Measurements from ENCODE around the gene OR3A1. TPM values are rescaled to one million over a fixed set of nuclear protein-coding genes. Genes with fewer than 3 reads are reported as not detected.
"Not testable (repeated sequence)": the region's sequence is repeated elsewhere in the genome, so short reads cannot be mapped to it uniquely, and the experiment has no call there.

The OR3A1 gene
- total RNA-seq, 1 donor from 2014 or later: not detected

GRCh38 chr17:3260163-3260562, 38.0 kb downstream of the OR3A1 start:
- Histone ChIP-seq H3K27me3 (ENCODE audit: control insufficient read depth, insufficient read depth, low read length) (no peaks in the 10 kb centered on the region), H3K36me3 (ENCODE audit: control insufficient read depth, insufficient read depth, low read length) (no peaks in the 10 kb centered on the region), H3K4me3 (ENCODE audit: low read depth, low read length) (no peak overlapping the region)
- no peak for FAIRE-seq
- no peak for DNase-seq (ENCODE audit: low read depth)
- TF ChIP-seq, protein P1, sequence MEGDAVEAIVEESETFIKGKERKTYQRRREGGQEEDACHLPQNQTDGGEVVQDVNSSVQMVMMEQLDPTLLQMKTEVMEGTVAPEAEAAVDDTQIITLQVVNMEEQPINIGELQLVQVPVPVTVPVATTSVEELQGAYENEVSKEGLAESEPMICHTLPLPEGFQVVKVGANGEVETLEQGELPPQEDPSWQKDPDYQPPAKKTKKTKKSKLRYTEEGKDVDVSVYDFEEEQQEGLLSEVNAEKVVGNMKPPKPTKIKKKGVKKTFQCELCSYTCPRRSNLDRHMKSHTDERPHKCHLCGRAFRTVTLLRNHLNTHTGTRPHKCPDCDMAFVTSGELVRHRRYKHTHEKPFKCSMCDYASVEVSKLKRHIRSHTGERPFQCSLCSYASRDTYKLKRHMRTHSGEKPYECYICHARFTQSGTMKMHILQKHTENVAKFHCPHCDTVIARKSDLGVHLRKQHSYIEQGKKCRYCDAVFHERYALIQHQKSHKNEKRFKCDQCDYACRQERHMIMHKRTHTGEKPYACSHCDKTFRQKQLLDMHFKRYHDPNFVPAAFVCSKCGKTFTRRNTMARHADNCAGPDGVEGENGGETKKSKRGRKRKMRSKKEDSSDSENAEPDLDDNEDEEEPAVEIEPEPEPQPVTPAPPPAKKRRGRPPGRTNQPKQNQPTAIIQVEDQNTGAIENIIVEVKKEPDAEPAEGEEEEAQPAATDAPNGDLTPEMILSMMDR (IDR thresholded peaks at IDR 0.05; ENCODE audit: insufficient read depth, low read length, severe bottlenecking): no peak

DNA sequence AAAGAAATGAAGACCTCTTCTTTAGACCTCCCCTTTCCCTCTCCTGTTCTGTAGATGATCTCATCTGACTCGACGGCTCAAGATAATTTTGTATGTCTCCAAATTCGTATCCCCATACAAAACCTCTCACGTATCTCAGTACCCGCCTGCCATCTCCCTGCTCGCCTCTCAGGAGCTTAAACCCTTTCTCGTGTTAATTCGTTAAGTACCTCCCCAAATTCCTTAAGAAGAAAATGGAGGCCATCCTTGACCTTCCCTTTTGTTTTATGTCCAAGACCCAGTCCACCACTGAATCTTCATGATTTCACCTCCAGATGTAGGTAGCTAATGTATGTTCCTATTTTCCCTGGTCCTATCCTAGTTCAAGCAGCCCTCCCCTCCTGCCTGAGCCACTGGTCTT, 41.6 kb downstream of the OR3A1 start:
- no peaks in the 10 kb centered on the region for H3K27me3 ChIP-seq (ENCODE audit: control insufficient read depth, insufficient read depth, low read length)
- no peaks in the 10 kb centered on the region for H3K36me3 ChIP-seq (ENCODE audit: control insufficient read depth, insufficient read depth, low read length)
- TF ChIP-seq, protein P1 (IDR thresholded peaks at IDR 0.05; ENCODE audit: insufficient read depth, low read length, severe bottlenecking): no peak
- FAIRE-seq: no peak
- DNase-seq (ENCODE audit: low read depth): no peak
- H3K4me3 ChIP-seq (ENCODE audit: low read depth, low read length): no peak overlapping the region

GRCh38 chr17:3249013-3249412, 49.1 kb downstream of the OR3A1 start:
- H3K4me3 ChIP-seq (ENCODE audit: low read depth, low read length); FAIRE-seq; DNase-seq (ENCODE audit: low read depth); H3K36me3 ChIP-seq (ENCODE audit: control insufficient read depth, insufficient read depth, low read length); H3K27me3 ChIP-seq (ENCODE audit: control insufficient read depth, insufficient read depth, low read length): not testable (repeated sequence)

DNA sequence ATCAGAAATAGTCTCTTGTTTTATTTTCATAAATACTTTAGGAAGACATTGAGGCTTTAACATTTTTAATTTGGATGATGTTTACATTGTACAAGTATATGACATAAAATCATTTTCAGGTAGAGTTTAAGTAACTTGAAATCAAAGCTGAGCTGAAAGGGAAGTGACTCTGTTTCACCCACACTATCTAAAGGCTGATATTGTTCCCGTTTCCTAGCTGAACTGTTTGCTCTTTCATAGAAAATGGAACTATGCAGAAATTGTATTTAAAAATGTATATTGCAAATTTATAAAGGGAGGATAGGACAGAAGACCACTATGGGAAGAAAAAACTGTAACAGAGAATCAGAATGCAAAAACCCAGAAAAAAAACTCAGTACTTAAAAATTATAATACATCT, 53.3 kb downstream of the OR3A1 start:
- not testable (repeated sequence) for H3K27me3 ChIP-seq (ENCODE audit: control insufficient read depth, insufficient read depth, low read length); FAIRE-seq; H3K36me3 ChIP-seq (ENCODE audit: control insufficient read depth, insufficient read depth, low read length); DNase-seq (ENCODE audit: low read depth); H3K4me3 ChIP-seq (ENCODE audit: low read depth, low read length)

- not testable (repeated sequence) for DNase-seq (ENCODE audit: low read depth)
- peak; percentile 75 for FAIRE-seq
Observed at GRCh38 chr17:3241044-3241443, 57.1 kb downstream of the OR3A1 start.

More at GRCh38 chr17:3241044-3241443, 57.1 kb downstream of the OR3A1 start:
- H3K27me3 ChIP-seq (ENCODE audit: control insufficient read depth, insufficient read depth, low read length); H3K36me3 ChIP-seq (ENCODE audit: control insufficient read depth, insufficient read depth, low read length); H3K4me3 ChIP-seq (ENCODE audit: low read depth, low read length): not testable (repeated sequence)

Other genes starting within 250 kb of the OR3A1 start
- gene OR1D5, start 234.8 kb downstream of the OR3A1 start, total RNA-seq: not detected in 2 replicates
- not detected in 2 replicates for gene OR1D2, start 193.9 kb downstream of the OR3A1 start, total RNA-seq
- not detected in 2 replicates for gene OR1G1, start 170.8 kb downstream of the OR3A1 start, total RNA-seq
- gene OR1A2, start 100.8 kb downstream of the OR3A1 start, total RNA-seq: not detected in 2 replicates
- gene OR1A1, start 90.7 kb downstream of the OR3A1 start, total RNA-seq: not detected in 2 replicates
- not detected in 2 replicates for gene OR3A2, start 87.9 kb upstream of the OR3A1 start, total RNA-seq
- gene OR1E1, start 100.0 kb upstream of the OR3A1 start, total RNA-seq: not detected in 2 replicates
- not detected in 2 replicates for gene OR3A3, start 113.0 kb upstream of the OR3A1 start, total RNA-seq
- not detected in 2 replicates for gene OR1E2, start 135.5 kb upstream of the OR3A1 start, total RNA-seq
- not detected in 2 replicates for gene SPATA22, start 173.5 kb upstream of the OR3A1 start, total RNA-seq
- gene ASPA, start 177.6 kb upstream of the OR3A1 start, total RNA-seq: not detected in 2 replicates